ENCODE measurements around the gene TJP2. TPM values are rescaled to one million over a fixed set of nuclear protein-coding genes. Genes with fewer than 3 reads are reported as not detected.

The TJP2 gene
- total RNA-seq, 2 donors from 2014 or later: 13.1 to 33.4 TPM

- no peak overlapping the region for H3K27ac Mint-ChIP-seq
- ATAC-seq (peak in 1 of 2 donors; percentile 13), DNase-seq (ENCODE audit: low spot score in 2 of 2) (no peak)
- no peaks in the 10 kb centered on the region for H3K9me3 Mint-ChIP-seq
- H3K36me3 Mint-ChIP-seq: no peaks in the 10 kb centered on the region
Observed at GRCh38 chr9:69199769-69200470, 25.8 kb downstream of the TJP2 start.

- Mint-ChIP-seq H3K36me3 (no peaks in the 10 kb centered on the region), H3K9me3 (no peaks in the 10 kb centered on the region), H3K27ac (no peak overlapping the region)
- ATAC-seq: no peak
- DNase-seq (ENCODE audit: low spot score in 2 of 2): no peak
Observed at GRCh38 chr9:69202556-69202955, 28.5 kb downstream of the TJP2 start.

- Mint-ChIP-seq H3K9me3 (no peaks in the 10 kb centered on the region), H3K27ac (peak overlapping the region in 1 of 2 donors; percentile 25), H3K36me3 (no peaks in the 10 kb centered on the region)
- ATAC-seq (no peak), DNase-seq (ENCODE audit: low spot score in 2 of 2) (no peak)
Observed at GRCh38 chr9:69204326-69204725, 30.2 kb downstream of the TJP2 start.

GRCh38 chr9:69204849-69205248 lies 30.8 kb downstream of the TJP2 start:
- no peaks in the 10 kb centered on the region for H3K9me3 Mint-ChIP-seq
- no peak for ATAC-seq
- no peak overlapping the region for H3K27ac Mint-ChIP-seq
- no peaks in the 10 kb centered on the region for H3K36me3 Mint-ChIP-seq
- no peak for DNase-seq (ENCODE audit: low spot score in 2 of 2)

GRCh38 chr9:69206047-69206446 lies 32.0 kb downstream of the TJP2 start:
- H3K36me3 Mint-ChIP-seq: no peaks in the 10 kb centered on the region
- no peak overlapping the region for H3K27ac Mint-ChIP-seq
- DNase-seq (ENCODE audit: low spot score in 2 of 2) (no peak), ATAC-seq (no peak)
- H3K9me3 Mint-ChIP-seq: no peaks in the 10 kb centered on the region

- no peak overlapping the region for H3K27ac Mint-ChIP-seq
- no peaks in the 10 kb centered on the region for H3K36me3 Mint-ChIP-seq
- H3K9me3 Mint-ChIP-seq: no peaks in the 10 kb centered on the region
- DNase-seq (ENCODE audit: low spot score in 2 of 2) (no peak), ATAC-seq (no peak)
Observed at GRCh38 chr9:69207503-69207902, 33.4 kb downstream of the TJP2 start.

GRCh38 chr9:69211424-69212036 lies 37.5 kb downstream of the TJP2 start:
- H3K27ac Mint-ChIP-seq: peak overlapping the region in 1 of 2 donors; percentile 34
- H3K36me3 Mint-ChIP-seq: no peaks in the 10 kb centered on the region
- ATAC-seq (no peak), DNase-seq (ENCODE audit: low spot score in 2 of 2) (no peak)
- no peaks in the 10 kb centered on the region for H3K9me3 Mint-ChIP-seq

- ATAC-seq (no peak), DNase-seq (ENCODE audit: low spot score in 2 of 2) (no peak)
- Mint-ChIP-seq H3K27ac (no peak overlapping the region), H3K36me3 (no peaks in the 10 kb centered on the region), H3K9me3 (no peaks in the 10 kb centered on the region)
Observed at GRCh38 chr9:69213647-69214046, 39.6 kb downstream of the TJP2 start.

- Mint-ChIP-seq H3K27ac (no peak overlapping the region), H3K36me3 (no peaks in the 10 kb centered on the region), H3K9me3 (no peaks in the 10 kb centered on the region)
- ATAC-seq (no peak), DNase-seq (ENCODE audit: low spot score in 2 of 2) (no peak)
Observed at GRCh38 chr9:69214939-69215338, 40.9 kb downstream of the TJP2 start.

- Mint-ChIP-seq H3K36me3 (peaks cover 0 to 5% of the 10 kb centered on the region in 2 donors), H3K27ac (no peak overlapping the region), H3K9me3 (no peaks in the 10 kb centered on the region)
- DNase-seq (ENCODE audit: low spot score in 2 of 2): no peak
- ATAC-seq: no peak
Observed at GRCh38 chr9:69215774-69216485, 41.9 kb downstream of the TJP2 start.

- peaks cover 0 to 5% of the 10 kb centered on the region in 2 donors for H3K36me3 Mint-ChIP-seq
- H3K9me3 Mint-ChIP-seq: no peaks in the 10 kb centered on the region
- ATAC-seq: no peak
Observed at GRCh38 chr9:69218166-69218565, 44.1 kb downstream of the TJP2 start.

GRCh38 chr9:69221036-69221435 lies 47.0 kb downstream of the TJP2 start:
- H3K9me3 Mint-ChIP-seq: no peaks in the 10 kb centered on the region
- H3K27ac Mint-ChIP-seq: no peak overlapping the region
- DNase-seq (ENCODE audit: low spot score in 2 of 2) (no peak), ATAC-seq (no peak)
- H3K36me3 Mint-ChIP-seq: peaks cover 0 to 5% of the 10 kb centered on the region in 2 donors

More at GRCh38 chr9:69218166-69218565, 44.1 kb downstream of the TJP2 start:
- no peak for DNase-seq (ENCODE audit: low spot score in 2 of 2)
- no peak overlapping the region for H3K27ac Mint-ChIP-seq

GRCh38 chr9:69222970-69223369 lies 48.9 kb downstream of the TJP2 start:
- no peak overlapping the region for H3K27ac Mint-ChIP-seq
- no peak for ATAC-seq
- no peaks in the 10 kb centered on the region for H3K9me3 Mint-ChIP-seq
- no peak for DNase-seq (ENCODE audit: low spot score in 2 of 2)
- H3K36me3 Mint-ChIP-seq: peaks cover 0 to 5% of the 10 kb centered on the region in 2 donors

GRCh38 chr9:69223605-69224004 lies 49.5 kb downstream of the TJP2 start:
- no peak for ATAC-seq
- Mint-ChIP-seq H3K27ac (no peak overlapping the region), H3K9me3 (no peaks in the 10 kb centered on the region), H3K36me3 (peaks cover 0 to 5% of the 10 kb centered on the region in 2 donors)
- peak in 1 of 2 donors; percentile 7 for DNase-seq (ENCODE audit: low spot score in 2 of 2)

GRCh38 chr9:69229367-69229766 lies 55.3 kb downstream of the TJP2 start:
- ATAC-seq: no peak
- Mint-ChIP-seq H3K9me3 (no peaks in the 10 kb centered on the region), H3K27ac (no peak overlapping the region), H3K36me3 (peaks cover 0 to 5% of the 10 kb centered on the region in 2 donors)
- DNase-seq (ENCODE audit: low spot score in 2 of 2): no peak

GRCh38 chr9:69232135-69232534 lies 58.1 kb downstream of the TJP2 start:
- H3K27ac Mint-ChIP-seq: no peak overlapping the region
- peaks cover 0 to 5% of the 10 kb centered on the region in 2 donors for H3K36me3 Mint-ChIP-seq
- DNase-seq (ENCODE audit: low spot score in 2 of 2) (no peak), ATAC-seq (no peak)
- no peaks in the 10 kb centered on the region for H3K9me3 Mint-ChIP-seq

GRCh38 chr9:69234683-69235082 lies 60.6 kb downstream of the TJP2 start:
- peaks cover 0 to 6% of the 10 kb centered on the region in 2 donors for H3K36me3 Mint-ChIP-seq
- DNase-seq (ENCODE audit: low spot score in 2 of 2) (no peak), ATAC-seq (no peak)
- no peak overlapping the region for H3K27ac Mint-ChIP-seq
- no peaks in the 10 kb centered on the region for H3K9me3 Mint-ChIP-seq
